H9 (cell line): ENCODE measurements around the gene NUDT9. TPM values are rescaled to one million over a fixed set of nuclear protein-coding genes. Genes with fewer than 3 reads are reported as not detected.

Source experiments
- DNase-seq: peaks from one replicate; pipeline ENCODE4 v3.0.0-alpha.2; 2017
- H2AFZ ChIP-seq: one replicate; pipeline ENCODE4 v1.6.1; 2013; ENCODE audit warnings: mild to moderate bottlenecking, low read length, control low read depth, moderate library complexity
- H2AK5ac ChIP-seq: 2 replicates; pipeline ENCODE4 v1.6.1; 2013; ENCODE audit warnings: low read length, control low read depth, mixed read lengths; ENCODE audit not compliant: insufficient read length
- H2BK120ac ChIP-seq: one replicate; pipeline ENCODE4 v1.6.1; 2013; ENCODE audit warnings: low read depth, mild to moderate bottlenecking, low read length, control low read depth, inconsistent platforms; ENCODE audit not compliant: poor library complexity, severe bottlenecking
- H2BK12ac ChIP-seq: 2 replicates; pipeline ENCODE4 v1.6.1; 2013; ENCODE audit warnings: low read length, control low read depth, mixed read lengths, low read depth; ENCODE audit not compliant: insufficient read length
- H2BK15ac ChIP-seq: 2 replicates; pipeline ENCODE4 v1.6.1; 2013; ENCODE audit warnings: low read depth, low read length, control low read depth
- H2BK20ac ChIP-seq: one replicate; pipeline ENCODE4 v1.6.1; 2013; ENCODE audit warnings: low read depth, mild to moderate bottlenecking, low read length, control low read depth, inconsistent platforms; ENCODE audit not compliant: poor library complexity, severe bottlenecking
- H2BK5ac ChIP-seq: 2 replicates; pipeline ENCODE4 v1.6.1; 2013; ENCODE audit warnings: low read length, control low read depth, mixed read lengths; ENCODE audit not compliant: insufficient read length
- H3K14ac ChIP-seq: 2 replicates; pipeline ENCODE4 v1.6.1; 2013; ENCODE audit warnings: low read length, control low read depth; ENCODE audit not compliant: insufficient read depth
- H3K18ac ChIP-seq: 2 replicates; pipeline ENCODE4 v1.6.1; 2013; ENCODE audit warnings: low read depth, mild to moderate bottlenecking, mixed read lengths, low read length, control low read depth; ENCODE audit not compliant: insufficient read length
- H3K23ac ChIP-seq: 2 replicates; pipeline ENCODE4 v1.6.1; 2013; ENCODE audit warnings: low read length, control low read depth, mixed read lengths, low read depth; ENCODE audit not compliant: insufficient read length
- H3K23me2 ChIP-seq: 2 replicates; pipeline ENCODE4 v1.6.1; 2013; ENCODE audit warnings: low read depth, mild to moderate bottlenecking, mixed read lengths, low read length, control low read depth; ENCODE audit not compliant: insufficient read length, poor library complexity, severe bottlenecking
- H3K27ac ChIP-seq: 2 replicates; pipeline ENCODE4 v1.5.1; 2013; ENCODE audit warnings: low read length, control low read depth, mixed read lengths, low read depth; ENCODE audit not compliant: insufficient read length
- H3K27me3 ChIP-seq: 2 replicates; pipeline ENCODE4 v1.6.1; 2013; ENCODE audit warnings: low read length, control low read depth, inconsistent platforms; ENCODE audit not compliant: insufficient read depth
- H3K4ac ChIP-seq: 2 replicates; pipeline ENCODE4 v1.6.1; 2013; ENCODE audit warnings: low read depth, mild to moderate bottlenecking, control low read depth, inconsistent platforms, low read length, moderate library complexity
- H3K4me1 ChIP-seq: 2 replicates; pipeline ENCODE4 v1.6.1; 2013; ENCODE audit warnings: low read length, control low read depth, inconsistent platforms; ENCODE audit not compliant: insufficient read depth
- H3K4me2 ChIP-seq: 2 replicates; pipeline ENCODE4 v1.6.1; 2013; ENCODE audit warnings: low read length, control low read depth, mixed read lengths; ENCODE audit not compliant: insufficient read length, insufficient read depth
- H3K56ac ChIP-seq: 2 replicates; pipeline ENCODE4 v1.6.1; 2013; ENCODE audit warnings: low read depth, mild to moderate bottlenecking, mixed read lengths, low read length, control low read depth; ENCODE audit not compliant: insufficient read length
- H3K79me1 ChIP-seq: 2 replicates; pipeline ENCODE4 v1.6.1; 2013; ENCODE audit warnings: low read depth, mild to moderate bottlenecking, moderate library complexity, low read length, control low read depth, inconsistent platforms; ENCODE audit not compliant: insufficient read depth, poor library complexity, severe bottlenecking
- H3K79me2 ChIP-seq: 2 replicates; pipeline ENCODE4 v1.6.1; 2013; ENCODE audit warnings: low read length, control low read depth, inconsistent platforms; ENCODE audit not compliant: insufficient read depth
- H3K9ac ChIP-seq: 2 replicates; pipeline ENCODE4 v1.6.1; 2013; ENCODE audit warnings: low read length, control low read depth, mixed read lengths; ENCODE audit not compliant: insufficient read length; ENCODE audit errors: extremely low read depth
- H3K9me3 ChIP-seq: one replicate; pipeline ENCODE4 v1.6.1; 2013; ENCODE audit warnings: low read depth, low read length, inconsistent platforms; ENCODE audit not compliant: control insufficient read depth
- H3T11ph ChIP-seq: one replicate; pipeline ENCODE4 v1.6.1; 2013; ENCODE audit warnings: mild to moderate bottlenecking, low read length, control low read depth, inconsistent platforms
- H4K20me1 ChIP-seq: one replicate; pipeline ENCODE4 v1.6.1; 2013; ENCODE audit not compliant: control insufficient read depth, insufficient read length, insufficient read depth
- H4K5ac ChIP-seq: 2 replicates; pipeline ENCODE4 v1.6.1; 2013; ENCODE audit warnings: low read depth, mild to moderate bottlenecking, mixed read lengths, low read length, control low read depth; ENCODE audit not compliant: insufficient read length
- H4K8ac ChIP-seq: replicated peaks from 2 replicates; pipeline ENCODE4 v1.6.1; 2013; ENCODE audit warnings: low read length, control low read depth, mixed read lengths, low read depth; ENCODE audit not compliant: insufficient read length
- H4K91ac ChIP-seq: 2 replicates; pipeline ENCODE4 v1.6.1; 2013; ENCODE audit warnings: low read depth, mild to moderate bottlenecking, moderate library complexity, mixed read lengths, low read length, control low read depth; ENCODE audit not compliant: insufficient read length
- H3K27ac Mint-ChIP-seq, 3 experiments: 2 replicates in 2 of 3; 3 replicates in 1 of 3; pipeline ENCODE4 v1.8.0; 2020 to 2021; ENCODE audit warnings: mixed read lengths in 3 of 3, mild to moderate bottlenecking in 1 of 3, moderate library complexity in 1 of 3
- H3K27me3 Mint-ChIP-seq: 2 replicates; pipeline ENCODE4 v1.8.0; 2021; ENCODE audit warnings: low read depth, mild to moderate bottlenecking, moderate library complexity, mixed read lengths
- H3K36me3 Mint-ChIP-seq, 3 experiments: 2 replicates in 2 of 3; 3 replicates in 1 of 3; pipeline ENCODE4 v1.8.0; 2020 to 2021; ENCODE audit warnings: low read depth in 3 of 3, mixed read lengths in 3 of 3; ENCODE audit not compliant: insufficient read depth in 1 of 3
- H3K4me1 Mint-ChIP-seq, 2 experiments: 2 replicates each; pipeline ENCODE4 v1.8.0; 2020; ENCODE audit warnings: mixed read lengths in 2 of 2
- H3K4me3 Mint-ChIP-seq, 2 experiments: 2 replicates in 1 of 2; 3 replicates in 1 of 2; pipeline ENCODE4 v1.8.0; 2020 to 2021; ENCODE audit warnings: mild to moderate bottlenecking in 2 of 2, mixed read lengths in 2 of 2, moderate library complexity in 1 of 2
- H3K9me3 Mint-ChIP-seq, 2 experiments: 2 replicates in 1 of 2; 3 replicates in 1 of 2; pipeline ENCODE4 v1.8.0; 2020; ENCODE audit warnings: mild to moderate bottlenecking in 2 of 2, mixed read lengths in 2 of 2, moderate library complexity in 1 of 2
- WGBS: extraction: QIAGEN DNeasy Blood & Tissue Kit; methylation state at CpG from one replicate; pipeline ENCODE4 v1.1.7; 2013; ENCODE audit warnings: missing lambda C conversion rate, low lambda C conversion rate, mixed read lengths; ENCODE audit not compliant: insufficient read length; ENCODE audit errors: extremely low coverage; 5-methylcytosine and 5-hydroxymethylcytosine counted together
- total RNA-seq: library from RNA; stranded (reverse); gene quantifications from 2 replicates; pipeline ENCODE4 v1.2.1, GENCODE V29; 2021
- TF ChIP-seq, protein P1 (sequence below): fragments of 200-600 bp; sonication (generic); conservative IDR thresholded peaks from 3 replicates; pipeline ENCODE4 v1.8.0; 2021; ENCODE audit warnings: antibody characterized with exemption, mild to moderate bottlenecking

Gene NUDT9
- total RNA-seq, 1 experiment from 2014 or later: 28.5 TPM

DNA sequence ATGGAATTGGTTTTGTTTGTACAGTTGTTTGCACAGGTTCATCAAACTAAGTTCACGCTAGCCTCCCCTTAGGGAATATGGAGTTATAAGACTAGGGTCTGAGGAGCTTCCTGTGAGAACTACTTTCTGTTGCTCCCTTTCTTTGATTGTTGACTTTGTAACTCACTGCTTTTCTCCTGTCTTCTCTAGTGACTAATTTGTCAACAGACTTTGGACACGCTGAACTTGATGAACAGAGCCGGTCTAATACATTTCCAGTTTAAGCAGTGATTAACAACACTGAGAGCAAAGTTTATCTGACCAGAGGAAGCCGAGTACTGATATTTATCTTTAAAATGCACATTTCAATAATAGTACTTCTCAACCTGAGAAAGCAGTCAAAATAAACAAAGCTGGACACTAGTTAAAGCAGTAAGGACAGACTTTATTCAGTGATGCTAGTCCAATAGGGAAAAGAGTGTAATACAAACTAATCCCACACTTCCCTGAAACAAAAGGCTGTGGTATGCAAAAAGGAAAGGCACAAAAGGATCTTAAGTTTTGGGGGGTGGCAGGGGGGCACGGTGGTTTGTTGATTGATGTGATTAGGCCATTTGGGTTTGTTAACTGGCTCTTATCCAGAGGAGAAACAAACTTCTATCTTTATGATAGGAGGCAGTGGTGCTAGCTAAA, 2.7 kb upstream of the NUDT9 start:
- TF ChIP-seq, protein P1, sequence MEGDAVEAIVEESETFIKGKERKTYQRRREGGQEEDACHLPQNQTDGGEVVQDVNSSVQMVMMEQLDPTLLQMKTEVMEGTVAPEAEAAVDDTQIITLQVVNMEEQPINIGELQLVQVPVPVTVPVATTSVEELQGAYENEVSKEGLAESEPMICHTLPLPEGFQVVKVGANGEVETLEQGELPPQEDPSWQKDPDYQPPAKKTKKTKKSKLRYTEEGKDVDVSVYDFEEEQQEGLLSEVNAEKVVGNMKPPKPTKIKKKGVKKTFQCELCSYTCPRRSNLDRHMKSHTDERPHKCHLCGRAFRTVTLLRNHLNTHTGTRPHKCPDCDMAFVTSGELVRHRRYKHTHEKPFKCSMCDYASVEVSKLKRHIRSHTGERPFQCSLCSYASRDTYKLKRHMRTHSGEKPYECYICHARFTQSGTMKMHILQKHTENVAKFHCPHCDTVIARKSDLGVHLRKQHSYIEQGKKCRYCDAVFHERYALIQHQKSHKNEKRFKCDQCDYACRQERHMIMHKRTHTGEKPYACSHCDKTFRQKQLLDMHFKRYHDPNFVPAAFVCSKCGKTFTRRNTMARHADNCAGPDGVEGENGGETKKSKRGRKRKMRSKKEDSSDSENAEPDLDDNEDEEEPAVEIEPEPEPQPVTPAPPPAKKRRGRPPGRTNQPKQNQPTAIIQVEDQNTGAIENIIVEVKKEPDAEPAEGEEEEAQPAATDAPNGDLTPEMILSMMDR: no peak
- H2BK15ac ChIP-seq: no peak overlapping the region
- H4K91ac ChIP-seq: no peak overlapping the region
- no peak overlapping the region for H4K8ac ChIP-seq
- Mint-ChIP-seq H3K4me1 (peaks cover 38 to 42% of the 10 kb centered on the region in 2 experiments), H3K27me3 (0 out of 2 replicates have a peak, but pooled peaks cover 3% of the 10 kb centered on the region), H3K27ac (peak overlapping the region in 1 of 3 experiments; percentile 35; a peak in 1 of 7 replicates), H3K36me3 (peaks cover 4 to 9% (median 6%) of the 10 kb centered on the region in 3 experiments; a peak in 6 of 7 replicates), H3K9me3 (peaks cover 6 to 15% of the 10 kb centered on the region in 2 experiments), H3K4me3 (no peak overlapping the region)
- H2BK12ac ChIP-seq: no peak overlapping the region
- no CpG with 5 or more reads among the region's 5 CpGs for WGBS
- H2AK5ac ChIP-seq: no peak overlapping the region
- no peak overlapping the region for H4K5ac ChIP-seq
- H3K4ac ChIP-seq: no peak overlapping the region
- peaks cover 4% of the 10 kb centered on the region for H3K23me2 ChIP-seq
- no peak overlapping the region for H3K56ac ChIP-seq
- no peak overlapping the region for H3K9ac ChIP-seq
- H2BK5ac ChIP-seq: no peak overlapping the region
- H3K27me3 ChIP-seq: no peaks in the 10 kb centered on the region
- H2AFZ ChIP-seq: no peak overlapping the region
- H3K4me2 ChIP-seq: no peak overlapping the region
- DNase-seq: no peak
- H3K27ac ChIP-seq: no peak overlapping the region
- H2BK120ac ChIP-seq: no peak overlapping the region
- no peaks in the 10 kb centered on the region for H4K20me1 ChIP-seq
- H3K14ac ChIP-seq: no peak overlapping the region
- H3K79me2 ChIP-seq: peaks cover 5% of the 10 kb centered on the region; the same call in 1 of the 2 replicates
- H3K23ac ChIP-seq: no peak overlapping the region
- no peak overlapping the region for H3K18ac ChIP-seq
- peaks cover under 1% of the 10 kb centered on the region for H3K79me1 ChIP-seq
- H3T11ph ChIP-seq: no peak overlapping the region
- H3K4me1 ChIP-seq: no peaks in the 10 kb centered on the region
- H2BK20ac ChIP-seq: no peak overlapping the region
- no peaks in the 10 kb centered on the region for H3K9me3 ChIP-seq
